ENCODE results near the gene FLRT1.

FLRT1 gene

GRCh38 chr11:64078284-64078683 lies 42.6 kb downstream of the FLRT1 start:
- H3K4me1 Mint-ChIP-seq (ENCODE audit: low read depth): peaks cover 10% of the 10 kb centered on the region
- H3K9me3 Mint-ChIP-seq: no peaks in the 10 kb centered on the region
- no peak overlapping the region for H3K4me3 Mint-ChIP-seq
- H3K27me3 Mint-ChIP-seq: peaks cover 16% of the 10 kb centered on the region
- intact Hi-C loops (cut with micrococcal nuclease): no loop called here
- H3K36me3 Mint-ChIP-seq (ENCODE audit: low read depth): no peaks in the 10 kb centered on the region
- no peak overlapping the region for H3K27ac Mint-ChIP-seq

- H3K9me3 Mint-ChIP-seq: no peaks in the 10 kb centered on the region
- H3K27ac Mint-ChIP-seq: no peak overlapping the region
- H3K27me3 Mint-ChIP-seq: peaks cover 16% of the 10 kb centered on the region
- intact Hi-C loops (cut with micrococcal nuclease): no loop called here
- H3K4me3 Mint-ChIP-seq: no peak overlapping the region
- no peaks in the 10 kb centered on the region for H3K36me3 Mint-ChIP-seq (ENCODE audit: low read depth)
- peaks cover 8% of the 10 kb centered on the region for H3K4me1 Mint-ChIP-seq (ENCODE audit: low read depth)
These were observed 43.2 kb downstream of the FLRT1 start for GRCh38 chr11:64078905-64079304.

GRCh38 chr11:64080390-64080789 lies 44.7 kb downstream of the FLRT1 start:
- Mint-ChIP-seq H3K4me1 (ENCODE audit: low read depth) (no peaks in the 10 kb centered on the region), H3K27ac (no peak overlapping the region), H3K36me3 (ENCODE audit: low read depth) (no peaks in the 10 kb centered on the region), H3K4me3 (no peak overlapping the region), H3K9me3 (no peaks in the 10 kb centered on the region), H3K27me3 (peaks cover 16% of the 10 kb centered on the region)
- intact Hi-C loops (cut with micrococcal nuclease): no loop called here

GRCh38 chr11:64081745-64082442 lies 46.2 kb downstream of the FLRT1 start:
- no peaks in the 10 kb centered on the region for H3K9me3 Mint-ChIP-seq
- H3K36me3 Mint-ChIP-seq (ENCODE audit: low read depth): no peaks in the 10 kb centered on the region
- H3K27ac Mint-ChIP-seq: no peak overlapping the region
- H3K4me1 Mint-ChIP-seq (ENCODE audit: low read depth): no peaks in the 10 kb centered on the region
- H3K27me3 Mint-ChIP-seq: peaks cover 12% of the 10 kb centered on the region
- intact Hi-C loops (cut with micrococcal nuclease): no loop called here
- no peak overlapping the region for H3K4me3 Mint-ChIP-seq

GRCh38 chr11:64083398-64084080 lies 47.8 kb downstream of the FLRT1 start:
- Mint-ChIP-seq H3K27ac (no peak overlapping the region), H3K27me3 (peaks cover 13% of the 10 kb centered on the region), H3K4me1 (ENCODE audit: low read depth) (no peaks in the 10 kb centered on the region), H3K4me3 (no peak overlapping the region), H3K9me3 (no peaks in the 10 kb centered on the region), H3K36me3 (ENCODE audit: low read depth) (no peaks in the 10 kb centered on the region)
- intact Hi-C loops (cut with micrococcal nuclease): no loop called here

- H3K4me1 Mint-ChIP-seq (ENCODE audit: low read depth): no peaks in the 10 kb centered on the region
- H3K27me3 Mint-ChIP-seq: peaks cover 11% of the 10 kb centered on the region
These were observed 48.6 kb downstream of the FLRT1 start for GRCh38 chr11:64084146-64084950.

GRCh38 chr11:64084951-64085710 lies 49.4 kb downstream of the FLRT1 start:
- Mint-ChIP-seq H3K4me1 (ENCODE audit: low read depth) (peaks cover 3% of the 10 kb centered on the region), H3K36me3 (ENCODE audit: low read depth) (no peaks in the 10 kb centered on the region), H3K27ac (no peak overlapping the region), H3K4me3 (no peak overlapping the region), H3K9me3 (no peaks in the 10 kb centered on the region), H3K27me3 (peaks cover 7% of the 10 kb centered on the region)
- intact Hi-C loops (cut with micrococcal nuclease): no loop called here

More at GRCh38 chr11:64084146-64084950, 48.6 kb downstream of the FLRT1 start:
- Mint-ChIP-seq H3K27ac (no peak overlapping the region), H3K36me3 (ENCODE audit: low read depth) (no peaks in the 10 kb centered on the region), H3K4me3 (no peak overlapping the region), H3K9me3 (no peaks in the 10 kb centered on the region)
- intact Hi-C loops (cut with micrococcal nuclease): no loop called here
